ENCODE data around the gene UGT1A10. TPM values are rescaled to one million over a fixed set of nuclear protein-coding genes. Genes with fewer than 3 reads are reported as not detected.
"Not testable (repeated sequence)": the region's sequence is repeated elsewhere in the genome, so short reads cannot be mapped to it uniquely, and the experiment has no call there.

UGT1A10 gene
- total RNA-seq (not detected), total RNA-seq (0 reads per million in 2 donors)

DNA sequence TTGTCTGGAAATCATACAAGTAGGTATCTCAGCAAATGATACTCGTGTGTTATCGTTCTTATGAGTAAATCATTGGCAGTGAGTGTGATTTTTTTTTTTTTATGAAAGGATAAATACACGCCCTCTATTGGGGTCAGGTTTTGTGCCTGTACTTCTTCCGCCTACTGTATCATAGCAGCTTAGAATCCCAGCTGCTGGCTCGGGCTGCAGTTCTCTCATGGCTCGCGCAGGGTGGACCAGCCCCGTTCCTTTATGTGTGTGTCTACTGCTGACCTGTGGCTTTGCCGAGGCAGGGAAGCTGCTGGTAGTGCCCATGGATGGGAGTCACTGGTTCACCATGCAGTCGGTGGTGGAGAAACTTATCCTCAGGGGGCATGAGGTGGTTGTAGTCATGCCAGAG is at the start of gene UGT1A10:
Gene UGT1A10 (plus strand): TSS at position 143 of the 400 bp plus-strand sequence. CDS start 75 bp downstream, at position 218.
- H3K27ac Mint-ChIP-seq; ATAC-seq; H3K9me3 ChIP-seq (ENCODE audit: control insufficient read depth, low read length, poor library complexity, severe bottlenecking); H3K4me3 Mint-ChIP-seq; DNase-seq; H3K4me1 Mint-ChIP-seq; H3K36me3 Mint-ChIP-seq (ENCODE audit: low read depth): not testable (repeated sequence)
- peaks cover 24% of the 10 kb centered on the region for H3K27me3 Mint-ChIP-seq

DNA sequence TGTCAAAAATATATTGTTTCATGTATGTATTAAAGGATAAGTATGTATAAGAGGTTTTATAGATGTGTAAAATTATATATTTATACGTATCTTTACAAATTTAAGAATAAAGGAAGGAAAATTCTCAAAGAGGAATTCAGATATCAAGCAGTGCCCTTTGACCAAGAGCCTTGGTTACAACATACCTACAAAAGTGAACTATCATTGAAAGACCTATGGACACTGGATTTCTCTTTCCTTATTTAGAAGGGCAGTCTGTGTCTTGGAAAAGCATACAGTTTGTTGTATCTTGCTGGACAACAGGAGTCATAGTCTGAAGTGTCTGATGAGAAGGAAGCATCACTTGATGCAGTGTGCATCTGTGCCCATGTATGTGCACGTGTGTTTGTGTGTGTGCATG is 47.8 kb upstream of the UGT1A10 start:
- DNase-seq (no peak), ATAC-seq (no peak)
- Mint-ChIP-seq H3K4me3 (no peak overlapping the region), H3K27me3 (peaks cover 47% of the 10 kb centered on the region), H3K27ac (no peak overlapping the region), H3K4me1 (no peaks in the 10 kb centered on the region), H3K36me3 (ENCODE audit: low read depth) (peaks cover 4% of the 10 kb centered on the region)
- no peaks in the 10 kb centered on the region for H3K9me3 ChIP-seq (ENCODE audit: control insufficient read depth, low read length, poor library complexity, severe bottlenecking)

DNA sequence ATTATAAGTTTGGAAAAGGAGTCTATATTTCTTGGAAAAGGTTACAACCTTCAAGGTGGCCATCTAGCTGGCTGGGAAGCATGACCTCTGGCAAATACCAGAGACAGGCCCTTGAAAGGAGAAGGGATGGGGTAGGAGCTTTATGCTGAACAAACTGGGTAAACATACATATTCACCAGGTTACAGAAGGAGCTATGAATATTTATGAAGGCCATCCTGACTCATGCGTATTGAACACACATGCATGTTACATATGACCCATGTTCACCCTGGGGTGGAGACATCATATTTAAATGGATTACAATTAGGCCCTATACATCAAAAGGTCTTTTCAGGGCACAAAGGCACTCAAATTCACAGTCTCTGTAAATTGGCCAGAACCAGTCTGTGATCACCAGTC is 43.5 kb upstream of the UGT1A10 start:
- not testable (repeated sequence) for ATAC-seq; H3K9me3 ChIP-seq (ENCODE audit: control insufficient read depth, low read length, poor library complexity, severe bottlenecking); H3K27ac Mint-ChIP-seq; H3K36me3 Mint-ChIP-seq (ENCODE audit: low read depth); H3K4me1 Mint-ChIP-seq; H3K4me3 Mint-ChIP-seq; DNase-seq
- peaks cover 26% of the 10 kb centered on the region for H3K27me3 Mint-ChIP-seq

DNA sequence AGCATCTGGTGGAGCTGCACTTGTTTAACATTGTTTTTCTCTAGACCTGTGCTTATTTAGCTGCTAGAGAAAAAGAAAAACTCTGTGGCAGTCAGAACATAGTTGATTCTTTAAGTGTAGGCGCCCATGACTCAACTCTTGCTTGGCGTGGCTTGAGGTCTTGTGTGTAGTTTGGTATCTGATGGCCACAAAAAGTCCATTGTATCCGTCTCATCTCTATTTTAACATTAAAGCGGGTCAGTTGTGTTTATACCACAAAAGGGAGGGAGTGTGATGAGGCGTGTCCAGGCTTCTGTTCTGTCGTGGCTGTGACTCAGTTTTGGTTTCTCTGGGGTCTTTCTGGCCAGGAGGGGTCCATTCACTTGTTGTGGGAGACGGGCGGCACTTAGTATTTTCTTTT is 43.0 kb upstream of the UGT1A10 start:
- no peak overlapping the region for H3K27ac Mint-ChIP-seq
- ATAC-seq (no peak), DNase-seq (no peak)
- no peak overlapping the region for H3K4me3 Mint-ChIP-seq
- no peaks in the 10 kb centered on the region for H3K9me3 ChIP-seq (ENCODE audit: control insufficient read depth, low read length, poor library complexity, severe bottlenecking)
- peaks cover 2% of the 10 kb centered on the region for H3K4me1 Mint-ChIP-seq
- peaks cover 25% of the 10 kb centered on the region for H3K27me3 Mint-ChIP-seq
- no peaks in the 10 kb centered on the region for H3K36me3 Mint-ChIP-seq (ENCODE audit: low read depth)

DNA sequence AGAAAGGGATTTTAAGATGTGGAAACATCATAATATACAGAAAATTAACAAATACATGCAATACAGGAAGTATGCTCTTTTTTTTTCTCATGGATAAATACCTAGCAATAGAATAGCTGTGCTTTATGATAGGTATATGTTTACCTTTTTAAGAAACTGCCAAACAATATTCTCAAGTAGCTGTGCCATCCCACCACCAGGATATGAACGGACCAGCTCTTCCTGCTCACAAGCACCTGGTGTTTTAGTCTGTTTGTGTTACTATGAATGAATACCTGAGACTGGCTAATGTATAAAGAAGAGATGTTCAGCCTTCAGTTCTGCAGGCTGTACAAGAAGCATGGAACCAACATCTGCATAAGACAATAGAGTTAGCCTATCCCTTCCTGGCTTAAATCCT is 38.7 kb upstream of the UGT1A10 start:
- Mint-ChIP-seq H3K4me1 (peaks cover 2% of the 10 kb centered on the region), H3K27ac (no peak overlapping the region), H3K36me3 (ENCODE audit: low read depth) (no peaks in the 10 kb centered on the region), H3K4me3 (no peak overlapping the region), H3K27me3 (peaks cover 35% of the 10 kb centered on the region)
- H3K9me3 ChIP-seq (ENCODE audit: control insufficient read depth, low read length, poor library complexity, severe bottlenecking) = no peaks in the 10 kb centered on the region
- ATAC-seq (no peak), DNase-seq (no peak)

- ATAC-seq (no peak), DNase-seq (no peak)
- peaks cover 39% of the 10 kb centered on the region for H3K27me3 Mint-ChIP-seq
- H3K4me1 Mint-ChIP-seq = peaks cover 2% of the 10 kb centered on the region
- no peak overlapping the region for H3K27ac Mint-ChIP-seq
- no peak overlapping the region for H3K4me3 Mint-ChIP-seq
- H3K9me3 ChIP-seq (ENCODE audit: control insufficient read depth, low read length, poor library complexity, severe bottlenecking) = no peaks in the 10 kb centered on the region
- peaks cover 2% of the 10 kb centered on the region for H3K36me3 Mint-ChIP-seq (ENCODE audit: low read depth)
Measured at GRCh38 chr2:233598952-233599351, 37.3 kb upstream of the UGT1A10 start.

- H3K9me3 ChIP-seq (ENCODE audit: control insufficient read depth, low read length, poor library complexity, severe bottlenecking) = no peaks in the 10 kb centered on the region
- Mint-ChIP-seq H3K27ac (no peak overlapping the region), H3K27me3 (peaks cover 31% of the 10 kb centered on the region), H3K36me3 (ENCODE audit: low read depth) (peaks cover 2% of the 10 kb centered on the region), H3K4me1 (peaks cover 2% of the 10 kb centered on the region), H3K4me3 (no peak overlapping the region)
- DNase-seq = no peak
- no peak for ATAC-seq
Measured at GRCh38 chr2:233600386-233600785, 35.9 kb upstream of the UGT1A10 start.

DNA sequence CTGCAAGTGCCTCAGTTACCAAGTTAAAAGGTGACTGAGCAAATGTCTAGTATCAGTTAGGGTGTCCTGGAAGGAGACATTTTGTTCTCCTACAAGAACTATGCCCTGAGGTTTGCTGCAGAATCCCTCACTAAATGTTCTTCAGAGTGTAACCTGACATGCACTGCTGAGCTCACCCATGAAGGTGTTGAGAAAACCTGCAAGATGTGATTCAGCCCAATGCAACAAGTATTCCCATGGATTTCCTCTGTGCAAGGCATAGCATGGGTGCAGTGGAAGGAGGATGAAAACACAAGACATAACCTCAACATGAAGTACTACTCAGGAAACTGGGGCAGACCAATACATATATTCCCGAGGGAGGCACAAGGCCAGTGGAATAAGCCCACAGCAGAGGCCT is 34.2 kb upstream of the UGT1A10 start:
- ATAC-seq = no peak
- H3K36me3 Mint-ChIP-seq (ENCODE audit: low read depth) = peaks cover 2% of the 10 kb centered on the region
- H3K27ac Mint-ChIP-seq = no peak overlapping the region
- H3K4me3 Mint-ChIP-seq = no peak overlapping the region
- H3K27me3 Mint-ChIP-seq = peaks cover 31% of the 10 kb centered on the region
- peaks cover 2% of the 10 kb centered on the region for H3K4me1 Mint-ChIP-seq
- no peak for DNase-seq
- H3K9me3 ChIP-seq (ENCODE audit: control insufficient read depth, low read length, poor library complexity, severe bottlenecking) = no peaks in the 10 kb centered on the region

- peaks cover 2% of the 10 kb centered on the region for H3K36me3 Mint-ChIP-seq (ENCODE audit: low read depth)
- no peaks in the 10 kb centered on the region for H3K9me3 ChIP-seq (ENCODE audit: control insufficient read depth, low read length, poor library complexity, severe bottlenecking)
- no peaks in the 10 kb centered on the region for H3K4me1 Mint-ChIP-seq
- H3K27me3 Mint-ChIP-seq = peaks cover 31% of the 10 kb centered on the region
- DNase-seq (no peak), ATAC-seq (no peak)
- no peak overlapping the region for H3K27ac Mint-ChIP-seq
- H3K4me3 Mint-ChIP-seq = no peak overlapping the region
Measured at GRCh38 chr2:233603520-233603919, 32.7 kb upstream of the UGT1A10 start.

GRCh38 chr2:233604826-233605225 is 31.4 kb upstream of the UGT1A10 start:
- peaks cover 31% of the 10 kb centered on the region for H3K27me3 Mint-ChIP-seq
- no peaks in the 10 kb centered on the region for H3K9me3 ChIP-seq (ENCODE audit: control insufficient read depth, low read length, poor library complexity, severe bottlenecking)
- no peak overlapping the region for H3K4me3 Mint-ChIP-seq
- H3K36me3 Mint-ChIP-seq (ENCODE audit: low read depth) = peaks cover 2% of the 10 kb centered on the region
- ATAC-seq (no peak), DNase-seq (no peak)
- no peak overlapping the region for H3K27ac Mint-ChIP-seq
- no peaks in the 10 kb centered on the region for H3K4me1 Mint-ChIP-seq

GRCh38 chr2:233605680-233606079 is 30.6 kb upstream of the UGT1A10 start:
- Mint-ChIP-seq H3K27ac (no peak overlapping the region), H3K4me1 (no peaks in the 10 kb centered on the region), H3K4me3 (no peak overlapping the region), H3K27me3 (peaks cover 24% of the 10 kb centered on the region), H3K36me3 (ENCODE audit: low read depth) (peaks cover 2% of the 10 kb centered on the region)
- DNase-seq (no peak), ATAC-seq (no peak)
- no peaks in the 10 kb centered on the region for H3K9me3 ChIP-seq (ENCODE audit: control insufficient read depth, low read length, poor library complexity, severe bottlenecking)

- no peak overlapping the region for H3K4me3 Mint-ChIP-seq
- H3K36me3 Mint-ChIP-seq (ENCODE audit: low read depth) = peaks cover under 1% of the 10 kb centered on the region
- peaks cover 1% of the 10 kb centered on the region for H3K27me3 Mint-ChIP-seq
- DNase-seq (no peak), ATAC-seq (no peak)
- no peak overlapping the region for H3K27ac Mint-ChIP-seq
- no peaks in the 10 kb centered on the region for H3K9me3 ChIP-seq (ENCODE audit: control insufficient read depth, low read length, poor library complexity, severe bottlenecking)
- no peaks in the 10 kb centered on the region for H3K4me1 Mint-ChIP-seq
Measured at GRCh38 chr2:233611284-233611683, 25.0 kb upstream of the UGT1A10 start.

GRCh38 chr2:233617476-233617875 is 18.8 kb upstream of the UGT1A10 start, which contains the start of gene UGT1A8:
TSS of gene UGT1A8 (plus strand) at chr2:233617633. CDS start at chr2:233617708, 75 bp downstream.
- H3K27ac Mint-ChIP-seq; H3K4me3 Mint-ChIP-seq; H3K36me3 Mint-ChIP-seq (ENCODE audit: low read depth); DNase-seq; ATAC-seq; H3K9me3 ChIP-seq (ENCODE audit: control insufficient read depth, low read length, poor library complexity, severe bottlenecking); H3K4me1 Mint-ChIP-seq: not testable (repeated sequence)
- peaks cover 21% of the 10 kb centered on the region for H3K27me3 Mint-ChIP-seq

DNA sequence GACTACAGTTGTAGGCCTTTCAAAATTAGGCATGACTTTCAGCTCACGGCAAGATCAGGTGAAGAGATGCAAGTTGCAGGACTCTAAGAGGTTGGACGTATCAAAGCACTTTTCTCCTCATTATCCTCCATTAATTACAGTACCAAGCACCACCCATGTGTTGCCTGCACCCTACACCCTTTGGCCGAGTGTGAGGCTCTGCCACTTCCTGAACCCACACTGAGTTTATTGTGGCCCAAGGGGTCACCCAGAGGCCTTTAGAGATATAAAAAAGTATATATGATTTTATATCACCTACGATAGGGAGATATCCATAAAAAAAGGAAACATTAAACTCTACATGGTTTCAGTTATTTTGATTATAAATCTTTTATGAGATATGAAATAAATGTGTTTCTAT is 16.0 kb upstream of the UGT1A10 start:
- Mint-ChIP-seq H3K4me3 (no peak overlapping the region), H3K36me3 (ENCODE audit: low read depth) (peaks cover 3% of the 10 kb centered on the region), H3K27me3 (peaks cover 27% of the 10 kb centered on the region), H3K27ac (no peak overlapping the region), H3K4me1 (no peaks in the 10 kb centered on the region)
- no peak for ATAC-seq
- H3K9me3 ChIP-seq (ENCODE audit: control insufficient read depth, low read length, poor library complexity, severe bottlenecking) = no peaks in the 10 kb centered on the region
- DNase-seq = no peak

Measured in T-helper 17 cell (primary cell).